Measurements from ENCODE around the gene MGAT4A.

DNA sequence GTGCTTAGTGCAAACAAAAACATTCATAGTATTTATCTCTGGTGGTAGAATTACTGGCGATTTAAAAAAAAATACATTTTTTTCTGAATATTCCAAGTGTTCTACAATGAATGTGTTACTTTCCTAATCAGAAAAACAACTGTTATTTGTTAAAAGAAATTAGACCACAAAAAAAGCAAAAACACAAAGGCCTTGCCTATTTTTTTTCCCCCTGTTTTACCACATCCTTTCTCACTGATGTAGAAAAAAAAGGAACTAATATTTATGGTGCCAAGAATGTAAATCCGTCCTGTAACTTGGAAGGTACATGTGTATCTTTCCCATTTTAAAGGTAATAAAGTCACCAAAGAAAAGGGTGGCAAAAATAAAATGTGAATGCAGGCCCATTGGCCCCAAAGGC lies 28.4 kb upstream of the MGAT4A start:
- TF ChIP-seq POLR2A (IDR thresholded peaks at IDR 0.05) (no peak), EP300 (IDR thresholded peaks at IDR 0.05) (no peak)
- TF ChIP-seq, protein P1, sequence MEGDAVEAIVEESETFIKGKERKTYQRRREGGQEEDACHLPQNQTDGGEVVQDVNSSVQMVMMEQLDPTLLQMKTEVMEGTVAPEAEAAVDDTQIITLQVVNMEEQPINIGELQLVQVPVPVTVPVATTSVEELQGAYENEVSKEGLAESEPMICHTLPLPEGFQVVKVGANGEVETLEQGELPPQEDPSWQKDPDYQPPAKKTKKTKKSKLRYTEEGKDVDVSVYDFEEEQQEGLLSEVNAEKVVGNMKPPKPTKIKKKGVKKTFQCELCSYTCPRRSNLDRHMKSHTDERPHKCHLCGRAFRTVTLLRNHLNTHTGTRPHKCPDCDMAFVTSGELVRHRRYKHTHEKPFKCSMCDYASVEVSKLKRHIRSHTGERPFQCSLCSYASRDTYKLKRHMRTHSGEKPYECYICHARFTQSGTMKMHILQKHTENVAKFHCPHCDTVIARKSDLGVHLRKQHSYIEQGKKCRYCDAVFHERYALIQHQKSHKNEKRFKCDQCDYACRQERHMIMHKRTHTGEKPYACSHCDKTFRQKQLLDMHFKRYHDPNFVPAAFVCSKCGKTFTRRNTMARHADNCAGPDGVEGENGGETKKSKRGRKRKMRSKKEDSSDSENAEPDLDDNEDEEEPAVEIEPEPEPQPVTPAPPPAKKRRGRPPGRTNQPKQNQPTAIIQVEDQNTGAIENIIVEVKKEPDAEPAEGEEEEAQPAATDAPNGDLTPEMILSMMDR (IDR thresholded peaks at IDR 0.05): no peak
